H9 (cell line): ENCODE measurements around the gene DOCK1. TPM values are rescaled to one million over a fixed set of nuclear protein-coding genes. Genes with fewer than 3 reads are reported as not detected.

Experiments
- DNase-seq: peaks from one replicate; pipeline ENCODE4 v3.0.0-alpha.2; 2017
- H2AFZ ChIP-seq: one replicate; pipeline ENCODE4 v1.6.1; 2013; ENCODE audit warnings: mild to moderate bottlenecking, low read length, control low read depth, moderate library complexity
- H2AK5ac ChIP-seq: 2 replicates; pipeline ENCODE4 v1.6.1; 2013; ENCODE audit warnings: low read length, control low read depth, mixed read lengths; ENCODE audit not compliant: insufficient read length
- H2BK120ac ChIP-seq: one replicate; pipeline ENCODE4 v1.6.1; 2013; ENCODE audit warnings: low read depth, mild to moderate bottlenecking, low read length, control low read depth, inconsistent platforms; ENCODE audit not compliant: poor library complexity, severe bottlenecking
- H2BK12ac ChIP-seq: 2 replicates; pipeline ENCODE4 v1.6.1; 2013; ENCODE audit warnings: low read length, control low read depth, mixed read lengths, low read depth; ENCODE audit not compliant: insufficient read length
- H2BK15ac ChIP-seq: 2 replicates; pipeline ENCODE4 v1.6.1; 2013; ENCODE audit warnings: low read depth, low read length, control low read depth
- H2BK20ac ChIP-seq: one replicate; pipeline ENCODE4 v1.6.1; 2013; ENCODE audit warnings: low read depth, mild to moderate bottlenecking, low read length, control low read depth, inconsistent platforms; ENCODE audit not compliant: poor library complexity, severe bottlenecking
- H2BK5ac ChIP-seq: 2 replicates; pipeline ENCODE4 v1.6.1; 2013; ENCODE audit warnings: low read length, control low read depth, mixed read lengths; ENCODE audit not compliant: insufficient read length
- H3K14ac ChIP-seq: 2 replicates; pipeline ENCODE4 v1.6.1; 2013; ENCODE audit warnings: low read length, control low read depth; ENCODE audit not compliant: insufficient read depth
- H3K18ac ChIP-seq: 2 replicates; pipeline ENCODE4 v1.6.1; 2013; ENCODE audit warnings: low read depth, mild to moderate bottlenecking, mixed read lengths, low read length, control low read depth; ENCODE audit not compliant: insufficient read length
- H3K23ac ChIP-seq: 2 replicates; pipeline ENCODE4 v1.6.1; 2013; ENCODE audit warnings: low read length, control low read depth, mixed read lengths, low read depth; ENCODE audit not compliant: insufficient read length
- H3K23me2 ChIP-seq: 2 replicates; pipeline ENCODE4 v1.6.1; 2013; ENCODE audit warnings: low read depth, mild to moderate bottlenecking, mixed read lengths, low read length, control low read depth; ENCODE audit not compliant: insufficient read length, poor library complexity, severe bottlenecking
- H3K27ac ChIP-seq: 2 replicates; pipeline ENCODE4 v1.5.1; 2013; ENCODE audit warnings: low read length, control low read depth, mixed read lengths, low read depth; ENCODE audit not compliant: insufficient read length
- H3K27me3 ChIP-seq: 2 replicates; pipeline ENCODE4 v1.6.1; 2013; ENCODE audit warnings: low read length, control low read depth, inconsistent platforms; ENCODE audit not compliant: insufficient read depth
- H3K4ac ChIP-seq: 2 replicates; pipeline ENCODE4 v1.6.1; 2013; ENCODE audit warnings: low read depth, mild to moderate bottlenecking, control low read depth, inconsistent platforms, low read length, moderate library complexity
- H3K4me1 ChIP-seq: 2 replicates; pipeline ENCODE4 v1.6.1; 2013; ENCODE audit warnings: low read length, control low read depth, inconsistent platforms; ENCODE audit not compliant: insufficient read depth
- H3K4me2 ChIP-seq: 2 replicates; pipeline ENCODE4 v1.6.1; 2013; ENCODE audit warnings: low read length, control low read depth, mixed read lengths; ENCODE audit not compliant: insufficient read length, insufficient read depth
- H3K56ac ChIP-seq: 2 replicates; pipeline ENCODE4 v1.6.1; 2013; ENCODE audit warnings: low read depth, mild to moderate bottlenecking, mixed read lengths, low read length, control low read depth; ENCODE audit not compliant: insufficient read length
- H3K79me1 ChIP-seq: 2 replicates; pipeline ENCODE4 v1.6.1; 2013; ENCODE audit warnings: low read depth, mild to moderate bottlenecking, moderate library complexity, low read length, control low read depth, inconsistent platforms; ENCODE audit not compliant: insufficient read depth, poor library complexity, severe bottlenecking
- H3K79me2 ChIP-seq: 2 replicates; pipeline ENCODE4 v1.6.1; 2013; ENCODE audit warnings: low read length, control low read depth, inconsistent platforms; ENCODE audit not compliant: insufficient read depth
- H3K9ac ChIP-seq: 2 replicates; pipeline ENCODE4 v1.6.1; 2013; ENCODE audit warnings: low read length, control low read depth, mixed read lengths; ENCODE audit not compliant: insufficient read length; ENCODE audit errors: extremely low read depth
- H3K9me3 ChIP-seq: one replicate; pipeline ENCODE4 v1.6.1; 2013; ENCODE audit warnings: low read depth, low read length, inconsistent platforms; ENCODE audit not compliant: control insufficient read depth
- H3T11ph ChIP-seq: one replicate; pipeline ENCODE4 v1.6.1; 2013; ENCODE audit warnings: mild to moderate bottlenecking, low read length, control low read depth, inconsistent platforms
- H4K20me1 ChIP-seq: one replicate; pipeline ENCODE4 v1.6.1; 2013; ENCODE audit not compliant: control insufficient read depth, insufficient read length, insufficient read depth
- H4K5ac ChIP-seq: 2 replicates; pipeline ENCODE4 v1.6.1; 2013; ENCODE audit warnings: low read depth, mild to moderate bottlenecking, mixed read lengths, low read length, control low read depth; ENCODE audit not compliant: insufficient read length
- H4K8ac ChIP-seq: replicated peaks from 2 replicates; pipeline ENCODE4 v1.6.1; 2013; ENCODE audit warnings: low read length, control low read depth, mixed read lengths, low read depth; ENCODE audit not compliant: insufficient read length
- H4K91ac ChIP-seq: 2 replicates; pipeline ENCODE4 v1.6.1; 2013; ENCODE audit warnings: low read depth, mild to moderate bottlenecking, moderate library complexity, mixed read lengths, low read length, control low read depth; ENCODE audit not compliant: insufficient read length
- H3K27ac Mint-ChIP-seq, 3 experiments: 2 replicates in 2 of 3; 3 replicates in 1 of 3; pipeline ENCODE4 v1.8.0; 2020 to 2021; ENCODE audit warnings: mixed read lengths in 3 of 3, mild to moderate bottlenecking in 1 of 3, moderate library complexity in 1 of 3
- H3K27me3 Mint-ChIP-seq: 2 replicates; pipeline ENCODE4 v1.8.0; 2021; ENCODE audit warnings: low read depth, mild to moderate bottlenecking, moderate library complexity, mixed read lengths
- H3K36me3 Mint-ChIP-seq, 3 experiments: 2 replicates in 2 of 3; 3 replicates in 1 of 3; pipeline ENCODE4 v1.8.0; 2020 to 2021; ENCODE audit warnings: low read depth in 3 of 3, mixed read lengths in 3 of 3; ENCODE audit not compliant: insufficient read depth in 1 of 3
- H3K4me1 Mint-ChIP-seq, 2 experiments: 2 replicates each; pipeline ENCODE4 v1.8.0; 2020; ENCODE audit warnings: mixed read lengths in 2 of 2
- H3K4me3 Mint-ChIP-seq, 2 experiments: 2 replicates in 1 of 2; 3 replicates in 1 of 2; pipeline ENCODE4 v1.8.0; 2020 to 2021; ENCODE audit warnings: mild to moderate bottlenecking in 2 of 2, mixed read lengths in 2 of 2, moderate library complexity in 1 of 2
- H3K9me3 Mint-ChIP-seq, 2 experiments: 2 replicates in 1 of 2; 3 replicates in 1 of 2; pipeline ENCODE4 v1.8.0; 2020; ENCODE audit warnings: mild to moderate bottlenecking in 2 of 2, mixed read lengths in 2 of 2, moderate library complexity in 1 of 2
- WGBS: extraction: QIAGEN DNeasy Blood & Tissue Kit; methylation state at CpG from one replicate; pipeline ENCODE4 v1.1.7; 2013; ENCODE audit warnings: missing lambda C conversion rate, low lambda C conversion rate, mixed read lengths; ENCODE audit not compliant: insufficient read length; ENCODE audit errors: extremely low coverage; 5-methylcytosine and 5-hydroxymethylcytosine counted together
- total RNA-seq: library from RNA; stranded (reverse); gene quantifications from 2 replicates; pipeline ENCODE4 v1.2.1, GENCODE V29; 2021
- TF ChIP-seq, protein P1 (sequence below): fragments of 200-600 bp; sonication (generic); conservative IDR thresholded peaks from 3 replicates; pipeline ENCODE4 v1.8.0; 2021; ENCODE audit warnings: antibody characterized with exemption, mild to moderate bottlenecking

Gene DOCK1
- total RNA-seq, 1 experiment from 2014 or later: 57.0 TPM

DNA sequence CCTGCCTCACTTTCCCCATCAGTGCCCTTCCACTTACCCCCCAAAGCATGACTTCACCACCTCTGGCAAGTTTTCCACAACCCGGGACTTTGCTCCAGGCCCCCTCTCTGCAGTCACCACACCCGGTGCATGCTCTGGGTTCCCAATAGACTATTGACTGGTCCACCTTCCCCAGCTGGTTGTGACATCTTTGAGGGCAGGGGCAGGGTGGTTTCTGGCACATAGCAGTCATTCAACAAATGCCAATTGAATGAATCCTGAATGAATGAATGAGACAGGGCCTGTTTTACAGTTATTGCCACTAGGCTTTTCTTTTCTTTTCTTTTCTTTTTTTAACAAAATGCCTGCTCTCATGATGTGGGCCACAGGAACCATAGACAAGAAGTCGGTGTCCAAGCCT, 28.8 kb upstream of the DOCK1 start:
- Mint-ChIP-seq H3K4me3 (no peak overlapping the region), H3K27me3 (peaks cover 19% of the 10 kb centered on the region), H3K4me1 (peaks cover 38 to 47% of the 10 kb centered on the region in 2 experiments), H3K36me3 (no peaks in the 10 kb centered on the region; a peak in 1 of 7 replicates), H3K27ac (no peak overlapping the region; a peak in 1 of 7 replicates), H3K9me3 (no peaks in the 10 kb centered on the region)
- no peak for DNase-seq
- no peaks in the 10 kb centered on the region for H3K27me3 ChIP-seq
- H3K27ac ChIP-seq: no peak overlapping the region
- no peak overlapping the region for H3K14ac ChIP-seq
- H4K5ac ChIP-seq: no peak overlapping the region
- no peak overlapping the region for H3K18ac ChIP-seq
- no peak overlapping the region for H3K9ac ChIP-seq
- H2BK5ac ChIP-seq: no peak overlapping the region
- no peaks in the 10 kb centered on the region for H3K23me2 ChIP-seq
- TF ChIP-seq, protein P1, sequence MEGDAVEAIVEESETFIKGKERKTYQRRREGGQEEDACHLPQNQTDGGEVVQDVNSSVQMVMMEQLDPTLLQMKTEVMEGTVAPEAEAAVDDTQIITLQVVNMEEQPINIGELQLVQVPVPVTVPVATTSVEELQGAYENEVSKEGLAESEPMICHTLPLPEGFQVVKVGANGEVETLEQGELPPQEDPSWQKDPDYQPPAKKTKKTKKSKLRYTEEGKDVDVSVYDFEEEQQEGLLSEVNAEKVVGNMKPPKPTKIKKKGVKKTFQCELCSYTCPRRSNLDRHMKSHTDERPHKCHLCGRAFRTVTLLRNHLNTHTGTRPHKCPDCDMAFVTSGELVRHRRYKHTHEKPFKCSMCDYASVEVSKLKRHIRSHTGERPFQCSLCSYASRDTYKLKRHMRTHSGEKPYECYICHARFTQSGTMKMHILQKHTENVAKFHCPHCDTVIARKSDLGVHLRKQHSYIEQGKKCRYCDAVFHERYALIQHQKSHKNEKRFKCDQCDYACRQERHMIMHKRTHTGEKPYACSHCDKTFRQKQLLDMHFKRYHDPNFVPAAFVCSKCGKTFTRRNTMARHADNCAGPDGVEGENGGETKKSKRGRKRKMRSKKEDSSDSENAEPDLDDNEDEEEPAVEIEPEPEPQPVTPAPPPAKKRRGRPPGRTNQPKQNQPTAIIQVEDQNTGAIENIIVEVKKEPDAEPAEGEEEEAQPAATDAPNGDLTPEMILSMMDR: no peak
- no peak overlapping the region for H2BK15ac ChIP-seq
- H3K23ac ChIP-seq: no peak overlapping the region
- no peaks in the 10 kb centered on the region for H3K79me2 ChIP-seq
- WGBS: no CpG with 5 or more reads among the region's 3 CpGs
- H3K4me1 ChIP-seq: peaks cover 4% of the 10 kb centered on the region
- H2AK5ac ChIP-seq: no peak overlapping the region
- H3K56ac ChIP-seq: no peak overlapping the region
- no peak overlapping the region for H3K4ac ChIP-seq
- H3T11ph ChIP-seq: no peak overlapping the region
- no peak overlapping the region for H2BK20ac ChIP-seq
- H2AFZ ChIP-seq: no peak overlapping the region
- peak overlapping the region; percentile 22 for H4K91ac ChIP-seq
- no peak overlapping the region for H4K8ac ChIP-seq
- no peaks in the 10 kb centered on the region for H4K20me1 ChIP-seq
- no peaks in the 10 kb centered on the region for H3K79me1 ChIP-seq
- no peak overlapping the region for H2BK12ac ChIP-seq
- H3K9me3 ChIP-seq: no peaks in the 10 kb centered on the region
- no peak overlapping the region for H2BK120ac ChIP-seq
- H3K4me2 ChIP-seq: no peak overlapping the region
